ENCODE measurements around the gene DNM3. TPM values are rescaled to one million over a fixed set of nuclear protein-coding genes. Genes with fewer than 3 reads are reported as not detected.

DNM3 gene
- total and polyA plus RNA-seq, 10 of the 15 experiments (the other 5 are each of a cell fraction or from before 2014, with no cell fraction given) = 0.03 to 1.5 (median 0.08) TPM; not detected in 3

DNA sequence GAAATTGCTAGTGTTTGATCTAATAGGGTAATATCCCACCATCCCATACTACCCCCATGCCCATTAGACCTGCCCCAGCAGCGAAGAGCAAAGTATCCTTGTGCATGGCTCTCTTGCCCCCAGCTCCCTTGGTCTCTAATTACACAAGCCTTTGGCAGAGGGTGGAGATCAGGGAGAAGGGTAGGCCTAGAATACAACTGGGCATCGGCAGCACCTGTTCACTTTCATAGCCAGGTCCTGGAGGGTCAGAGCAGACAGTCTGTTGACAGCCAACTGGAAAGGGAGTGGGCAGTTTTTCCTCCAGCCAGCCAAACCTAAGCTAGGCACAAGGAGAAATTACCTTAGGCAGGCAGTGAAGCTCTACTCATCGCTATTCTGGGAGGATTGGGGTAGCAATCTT, 605.2 kb downstream of the DNM3 start (continued):
- TF ChIP-seq, protein P1, sequence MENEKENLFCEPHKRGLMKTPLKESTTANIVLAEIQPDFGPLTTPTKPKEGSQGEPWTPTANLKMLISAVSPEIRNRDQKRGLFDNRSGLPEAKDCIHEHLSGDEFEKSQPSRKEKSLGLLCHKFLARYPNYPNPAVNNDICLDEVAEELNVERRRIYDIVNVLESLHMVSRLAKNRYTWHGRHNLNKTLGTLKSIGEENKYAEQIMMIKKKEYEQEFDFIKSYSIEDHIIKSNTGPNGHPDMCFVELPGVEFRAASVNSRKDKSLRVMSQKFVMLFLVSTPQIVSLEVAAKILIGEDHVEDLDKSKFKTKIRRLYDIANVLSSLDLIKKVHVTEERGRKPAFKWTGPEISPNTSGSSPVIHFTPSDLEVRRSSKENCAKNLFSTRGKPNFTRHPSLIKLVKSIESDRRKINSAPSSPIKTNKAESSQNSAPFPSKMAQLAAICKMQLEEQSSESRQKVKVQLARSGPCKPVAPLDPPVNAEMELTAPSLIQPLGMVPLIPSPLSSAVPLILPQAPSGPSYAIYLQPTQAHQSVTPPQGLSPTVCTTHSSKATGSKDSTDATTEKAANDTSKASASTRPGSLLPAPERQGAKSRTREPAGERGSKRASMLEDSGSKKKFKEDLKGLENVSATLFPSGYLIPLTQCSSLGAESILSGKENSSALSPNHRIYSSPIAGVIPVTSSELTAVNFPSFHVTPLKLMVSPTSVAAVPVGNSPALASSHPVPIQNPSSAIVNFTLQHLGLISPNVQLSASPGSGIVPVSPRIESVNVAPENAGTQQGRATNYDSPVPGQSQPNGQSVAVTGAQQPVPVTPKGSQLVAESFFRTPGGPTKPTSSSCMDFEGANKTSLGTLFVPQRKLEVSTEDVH (IDR thresholded peaks at IDR 0.05; ENCODE audit: low read depth, partially characterized antibody) = no peak
- TF ChIP-seq ASH2L (IDR thresholded peaks at IDR 0.05; ENCODE audit: borderline replicate concordance, low read depth) = no peak

DNA sequence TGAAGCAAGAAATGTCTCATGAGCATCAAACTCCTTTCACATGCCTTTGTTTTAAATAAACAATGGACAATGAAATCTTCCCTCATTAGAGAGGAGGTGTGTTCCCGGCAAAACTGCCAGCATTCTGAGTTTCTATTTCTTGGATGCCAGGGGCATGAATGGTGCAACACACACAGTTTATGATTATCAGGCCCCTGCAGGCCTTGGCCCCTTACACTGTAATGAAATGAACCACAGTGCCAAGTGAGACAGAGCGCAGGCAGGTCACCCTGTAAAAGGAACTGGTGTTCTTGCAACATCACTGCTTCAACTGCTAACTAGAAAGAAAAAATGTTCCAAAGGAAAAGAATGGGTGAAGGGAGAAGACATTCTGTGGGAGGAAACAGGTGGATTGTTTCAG, 606.3 kb downstream of the DNM3 start:
- Histone ChIP-seq H2AFZ (ENCODE audit: control insufficient read depth, low read depth, low read length) (no peak overlapping the region), H3K4me2 (ENCODE audit: control insufficient read depth, insufficient read depth) (no peak overlapping the region), H4K20me1 (ENCODE audit: control insufficient read depth, insufficient read depth) (no peaks in the 10 kb centered on the region), H3K4me1 (ENCODE audit: control insufficient read depth, insufficient read depth, low read length) (no peaks in the 10 kb centered on the region), H3K36me3 (ENCODE audit: control insufficient read depth in 2 of 2, insufficient read depth in 2 of 2, low read length in 1 of 2) (no peaks in the 10 kb centered on the region), H3K27ac (ENCODE audit: control insufficient read depth, insufficient read depth) (no peak overlapping the region), H3K27me3 (replicated peaks in 1 of 2; ENCODE audit: control insufficient read depth in 2 of 2, insufficient read depth in 2 of 2, low read length in 1 of 2) (no peaks in the 10 kb centered on the region; a peak in 1 of 4 replicates), H3K4me3 (no peak overlapping the region), H3K9ac (ENCODE audit: control insufficient read depth, insufficient read depth, low read length) (no peak overlapping the region), H3K9me3 (replicated peaks; ENCODE audit: control insufficient read depth, insufficient read depth, low read length) (no peaks in the 10 kb centered on the region), H3K79me2 (ENCODE audit: control insufficient read depth, insufficient read depth, low read length) (peaks cover 14% of the 10 kb centered on the region)
- no peak for ATAC-seq
- no TSS peak for BruUV-seq (replicated peaks)
- intact Hi-C loops (cut with micrococcal nuclease; ENCODE audit: unreplicated experiment) = no loop called here
- FAIRE-seq = no peak
- 58% methylated on average over 2 of the region's 2 CpGs for WGBS (ENCODE audit: insufficient coverage, insufficient replicate concordance, low lambda C conversion rate, missing lambda C conversion rate)
- ChIA-PET POLR2A (no interaction called here), CTCF (interaction anchor here (5.9 kb wide), 1 partner anchor 272 kb away, joined by 48 read pairs; no protein-coding TSS in a partner anchor), SMC1A (ENCODE audit: uncharacterized antibody, unreplicated experiment) (no interaction called here), RAD21 (ENCODE audit: unreplicated experiment) (no interaction called here)
- in situ Hi-C loops (cut with MboI) = loop anchor here (25.0 kb wide), 1 partner anchor 660 kb away; the partner anchor contains the start of gene METTL13
- DNase-seq (ENCODE audit: low read depth, low spot score) = no peak
- no peak for TF ChIP-seq YY1 (IDR thresholded peaks at IDR 0.05; ENCODE audit: low read depth, low read length)
- no peak for TF ChIP-seq MXI1 (IDR thresholded peaks at IDR 0.05; ENCODE audit: low read depth, low read length)
- TF ChIP-seq, protein P2, sequence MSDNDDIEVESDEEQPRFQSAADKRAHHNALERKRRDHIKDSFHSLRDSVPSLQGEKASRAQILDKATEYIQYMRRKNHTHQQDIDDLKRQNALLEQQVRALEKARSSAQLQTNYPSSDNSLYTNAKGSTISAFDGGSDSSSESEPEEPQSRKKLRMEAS (IDR thresholded peaks at IDR 0.05; ENCODE audit: low read depth, low read length) = no peak
- TF ChIP-seq, protein P3, sequence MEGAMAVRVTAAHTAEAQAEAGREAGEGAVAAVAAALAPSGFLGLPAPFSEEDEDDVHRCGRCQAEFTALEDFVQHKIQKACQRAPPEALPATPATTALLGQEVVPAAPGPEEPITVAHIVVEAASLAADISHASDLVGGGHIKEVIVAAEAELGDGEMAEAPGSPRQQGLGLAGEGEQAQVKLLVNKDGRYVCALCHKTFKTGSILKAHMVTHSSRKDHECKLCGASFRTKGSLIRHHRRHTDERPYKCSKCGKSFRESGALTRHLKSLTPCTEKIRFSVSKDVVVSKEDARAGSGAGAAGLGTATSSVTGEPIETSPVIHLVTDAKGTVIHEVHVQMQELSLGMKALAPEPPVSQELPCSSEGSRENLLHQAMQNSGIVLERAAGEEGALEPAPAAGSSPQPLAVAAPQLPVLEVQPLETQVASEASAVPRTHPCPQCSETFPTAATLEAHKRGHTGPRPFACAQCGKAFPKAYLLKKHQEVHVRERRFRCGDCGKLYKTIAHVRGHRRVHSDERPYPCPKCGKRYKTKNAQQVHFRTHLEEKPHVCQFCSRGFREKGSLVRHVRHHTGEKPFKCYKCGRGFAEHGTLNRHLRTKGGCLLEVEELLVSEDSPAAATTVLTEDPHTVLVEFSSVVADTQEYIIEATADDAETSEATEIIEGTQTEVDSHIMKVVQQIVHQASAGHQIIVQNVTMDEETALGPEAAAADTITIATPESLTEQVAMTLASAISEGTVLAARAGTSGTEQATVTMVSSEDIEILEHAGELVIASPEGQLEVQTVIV (IDR thresholded peaks at IDR 0.05; ENCODE audit: borderline replicate concordance, partially characterized antibody) = no peak
- no peak for TF ChIP-seq IRF4 (IDR thresholded peaks at IDR 0.05; ENCODE audit: low read depth, low read length)
- no peak for TF ChIP-seq EED (IDR thresholded peaks at IDR 0.05; ENCODE audit: low read depth)
- TF ChIP-seq POU2F2 (IDR thresholded peaks at IDR 0.05; ENCODE audit: borderline replicate concordance, low read depth, low read length) = no peak
- no peak for TF ChIP-seq WRNIP1 (IDR thresholded peaks at IDR 0.05; ENCODE audit: borderline replicate concordance, low read depth, low read length)
- TF ChIP-seq, protein P4, sequence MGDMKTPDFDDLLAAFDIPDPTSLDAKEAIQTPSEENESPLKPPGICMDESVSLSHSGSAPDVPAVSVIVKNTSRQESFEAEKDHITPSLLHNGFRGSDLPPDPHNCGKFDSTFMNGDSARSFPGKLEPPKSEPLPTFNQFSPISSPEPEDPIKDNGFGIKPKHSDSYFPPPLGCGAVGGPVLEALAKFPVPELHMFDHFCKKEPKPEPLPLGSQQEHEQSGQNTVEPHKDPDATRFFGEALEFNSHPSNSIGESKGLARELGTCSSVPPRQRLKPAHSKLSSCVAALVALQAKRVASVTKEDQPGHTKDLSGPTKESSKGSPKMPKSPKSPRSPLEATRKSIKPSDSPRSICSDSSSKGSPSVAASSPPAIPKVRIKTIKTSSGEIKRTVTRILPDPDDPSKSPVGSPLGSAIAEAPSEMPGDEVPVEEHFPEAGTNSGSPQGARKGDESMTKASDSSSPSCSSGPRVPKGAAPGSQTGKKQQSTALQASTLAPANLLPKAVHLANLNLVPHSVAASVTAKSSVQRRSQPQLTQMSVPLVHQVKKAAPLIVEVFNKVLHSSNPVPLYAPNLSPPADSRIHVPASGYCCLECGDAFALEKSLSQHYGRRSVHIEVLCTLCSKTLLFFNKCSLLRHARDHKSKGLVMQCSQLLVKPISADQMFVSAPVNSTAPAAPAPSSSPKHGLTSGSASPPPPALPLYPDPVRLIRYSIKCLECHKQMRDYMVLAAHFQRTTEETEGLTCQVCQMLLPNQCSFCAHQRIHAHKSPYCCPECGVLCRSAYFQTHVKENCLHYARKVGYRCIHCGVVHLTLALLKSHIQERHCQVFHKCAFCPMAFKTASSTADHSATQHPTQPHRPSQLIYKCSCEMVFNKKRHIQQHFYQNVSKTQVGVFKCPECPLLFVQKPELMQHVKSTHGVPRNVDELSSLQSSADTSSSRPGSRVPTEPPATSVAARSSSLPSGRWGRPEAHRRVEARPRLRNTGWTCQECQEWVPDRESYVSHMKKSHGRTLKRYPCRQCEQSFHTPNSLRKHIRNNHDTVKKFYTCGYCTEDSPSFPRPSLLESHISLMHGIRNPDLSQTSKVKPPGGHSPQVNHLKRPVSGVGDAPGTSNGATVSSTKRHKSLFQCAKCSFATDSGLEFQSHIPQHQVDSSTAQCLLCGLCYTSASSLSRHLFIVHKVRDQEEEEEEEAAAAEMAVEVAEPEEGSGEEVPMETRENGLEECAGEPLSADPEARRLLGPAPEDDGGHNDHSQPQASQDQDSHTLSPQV (IDR thresholded peaks at IDR 0.05) = no peak
- no peak for TF ChIP-seq TARDBP (IDR thresholded peaks at IDR 0.05; ENCODE audit: borderline replicate concordance)
- no peak for TF ChIP-seq EZH2 (IDR thresholded peaks at IDR 0.05; ENCODE audit: borderline replicate concordance, control insufficient read depth, low read depth, low read length)

All from GM12878 (cell line).